Prostate gland (tissue), 2 donors: ENCODE results near the gene NPC1L1.

Source experiments
- POLR2AphosphoS5 ChIP-seq: sonication (generic); formaldehyde crosslinking; IDR thresholded peaks from one replicate; pipeline ENCODE4 v1.6.1; 2017; ENCODE audit warnings: antibody characterized with exemption
- TF ChIP-seq, protein P1 (sequence below), 4 experiments: fragments of 200-600 bp in 2 of 4; fragments of 450-650 bp in 2 of 4; sonication (generic) in 2 of 4; IDR thresholded peaks; 1 replicate in 3 of 4; 2 replicates in 1 of 4; pipeline ENCODE4 v1.5.1; 2016 to 2019; ENCODE audit warnings: antibody characterized with exemption in 4 of 4, mild to moderate bottlenecking in 2 of 4, moderate library complexity in 2 of 4

DNA sequence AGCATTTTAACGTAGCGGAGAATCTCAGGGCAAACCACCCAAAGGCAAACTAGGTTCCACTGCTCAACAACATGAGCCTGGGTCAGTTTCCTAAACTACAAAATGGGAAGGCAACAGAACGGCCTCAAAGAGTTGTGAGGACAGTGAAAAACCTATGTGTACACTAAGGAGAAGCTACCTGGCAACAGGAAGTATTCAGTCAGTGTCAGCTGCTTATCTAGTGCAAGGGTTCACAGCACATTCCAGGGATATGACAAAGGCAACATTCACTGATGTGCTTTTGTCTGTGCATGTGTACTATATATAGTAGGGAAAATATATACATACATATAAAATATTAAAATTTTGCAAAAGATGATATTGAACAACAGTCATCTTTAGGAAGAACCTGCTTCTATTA is 67.8 kb downstream of the NPC1L1 start:
- TF ChIP-seq, protein P1, sequence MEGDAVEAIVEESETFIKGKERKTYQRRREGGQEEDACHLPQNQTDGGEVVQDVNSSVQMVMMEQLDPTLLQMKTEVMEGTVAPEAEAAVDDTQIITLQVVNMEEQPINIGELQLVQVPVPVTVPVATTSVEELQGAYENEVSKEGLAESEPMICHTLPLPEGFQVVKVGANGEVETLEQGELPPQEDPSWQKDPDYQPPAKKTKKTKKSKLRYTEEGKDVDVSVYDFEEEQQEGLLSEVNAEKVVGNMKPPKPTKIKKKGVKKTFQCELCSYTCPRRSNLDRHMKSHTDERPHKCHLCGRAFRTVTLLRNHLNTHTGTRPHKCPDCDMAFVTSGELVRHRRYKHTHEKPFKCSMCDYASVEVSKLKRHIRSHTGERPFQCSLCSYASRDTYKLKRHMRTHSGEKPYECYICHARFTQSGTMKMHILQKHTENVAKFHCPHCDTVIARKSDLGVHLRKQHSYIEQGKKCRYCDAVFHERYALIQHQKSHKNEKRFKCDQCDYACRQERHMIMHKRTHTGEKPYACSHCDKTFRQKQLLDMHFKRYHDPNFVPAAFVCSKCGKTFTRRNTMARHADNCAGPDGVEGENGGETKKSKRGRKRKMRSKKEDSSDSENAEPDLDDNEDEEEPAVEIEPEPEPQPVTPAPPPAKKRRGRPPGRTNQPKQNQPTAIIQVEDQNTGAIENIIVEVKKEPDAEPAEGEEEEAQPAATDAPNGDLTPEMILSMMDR (IDR thresholded peaks at IDR 0.05): no peak
- no peak for TF ChIP-seq POLR2AphosphoS5
